HepG2 (cell line): Measurements from ENCODE around the gene TPR. TPM values are rescaled to one million over a fixed set of nuclear protein-coding genes. Genes with fewer than 3 reads are reported as not detected.
A peak's percentile ranks its signal among the peaks of the same experiment; 100 is the strongest.

Experiments used
- BCL3 ChIP-seq: sonication (generic); formaldehyde crosslinking; IDR thresholded peaks from 2 replicates; pipeline ENCODE4 v1.5.1; 2020; ENCODE audit warnings: mild to moderate bottlenecking, missing genetic modification reagents, moderate library complexity
- CBX2 ChIP-seq, 2 experiments: fragments of 200-600 bp in 1 of 2; sonication (generic); formaldehyde crosslinking in 1 of 2; IDR thresholded peaks; 2 replicates each; pipeline versions ENCODE4 v1.7.0 to v1.8.1; 2018 to 2022; ENCODE audit warnings: low read depth in 2 of 2, low read length in 1 of 2, mild to moderate bottlenecking in 1 of 2, missing genetic modification reagents in 1 of 2
- GTF3A ChIP-seq: sonication (generic); formaldehyde crosslinking; conservative IDR thresholded peaks from 2 replicates; pipeline ENCODE4 v1.4.0; 2020; ENCODE audit warnings: mild to moderate bottlenecking, missing genetic modification reagents
- NFAT5 ChIP-seq: sonication (generic); formaldehyde crosslinking; IDR thresholded peaks from 2 replicates; pipeline ENCODE4 v1.4.0; 2020; ENCODE audit warnings: missing genetic modification reagents
- PCBP1 ChIP-seq: fragments of 200-400 bp; formaldehyde crosslinking; IDR thresholded peaks from 2 replicates; pipeline ENCODE4 v1.6.1; 2017; ENCODE audit warnings: mild to moderate bottlenecking, low read depth, low read length, borderline replicate concordance
- PHF21A ChIP-seq: sonication (generic); formaldehyde crosslinking; IDR thresholded peaks from 2 replicates; pipeline ENCODE4 v1.5.0; 2020; ENCODE audit warnings: mild to moderate bottlenecking, missing genetic modification reagents
- RERE ChIP-seq: IDR thresholded peaks from 2 replicates; pipeline ENCODE4 v1.6.1; 2016; ENCODE audit warnings: low read depth, missing genetic modification reagents, missing compliant biosample characterization
- TFDP1 ChIP-seq: IDR thresholded peaks from 2 replicates; pipeline ENCODE4 v1.6.1; 2016; ENCODE audit warnings: missing compliant biosample characterization, missing genetic modification reagents, borderline replicate concordance
- ZBTB34 ChIP-seq: sonication (generic); formaldehyde crosslinking; IDR thresholded peaks from 2 replicates; pipeline ENCODE4 v1.8.0; 2022; ENCODE audit warnings: mild to moderate bottlenecking, missing genetic modification reagents
- ZFYVE20 ChIP-seq: sonication (generic); formaldehyde crosslinking; IDR thresholded peaks from 2 replicates; pipeline ENCODE4 v1.8.0; 2023; ENCODE audit warnings: low read depth, mild to moderate bottlenecking, moderate library complexity, missing genetic modification reagents, borderline replicate concordance
- ZNF605 ChIP-seq: sonication (generic); formaldehyde crosslinking; IDR thresholded peaks from 2 replicates; pipeline ENCODE4 v1.8.0; 2022; ENCODE audit warnings: mild to moderate bottlenecking, missing genetic modification reagents
- ZNF749 ChIP-seq: sonication (generic); formaldehyde crosslinking; IDR thresholded peaks from 2 replicates; pipeline ENCODE4 v1.8.0; 2022; ENCODE audit warnings: mild to moderate bottlenecking, missing genetic modification reagents, moderate library complexity, borderline replicate concordance
- polyA plus RNA-seq, 8 experiments: library from polyadenylated mRNA; depleted of rRNA in 3 of 8; stranded (reverse) in 7 of 8; unstranded in 1 of 8; fragments of >200 nt; fragmentation: Illumina TruSeq in 4 of 8; extraction: Trizol in 4 of 8; gene quantifications; 2 replicates each; pipeline versions ENCODE4 v1.2.1 to v1.2.3, GENCODE V29; 2011 to 2016; ENCODE audit warnings: low read depth in 4 of 8, missing spikeins in 1 of 8, mixed read lengths in 1 of 8; ENCODE audit not compliant: insufficient read depth in 1 of 8
- total RNA-seq, 5 experiments: library from RNA; depleted of rRNA; stranded (reverse); fragments of >200 nt; fragmentation: Illumina TruSeq; extraction: Trizol; gene quantifications; 2 replicates each; pipeline ENCODE4 v1.2.3, GENCODE V29; 2016; ENCODE audit warnings: low read depth in 1 of 5

Gene TPR
- total and polyA plus RNA-seq, 2 of the 13 experiments (the other 11 are each of a cell fraction or from before 2014, with no cell fraction given) = 78.9 to 81.7 TPM

GRCh38 chr1:186375152-186375928 is at the start of gene TPR, which contains the start of gene ODR4 (continued):
- TF ChIP-seq RERE (CRISPR knock-in tag) (no peak), ZFYVE20 (no peak), NFAT5 (CRISPR knock-in tag) (no peak), ZNF749 (CRISPR knock-in tag) (no peak), BCL3 (CRISPR knock-in tag) (no peak), PCBP1 (0 out of 2 replicates have a peak, but pooled peaks have one; percentile 79), TFDP1 (CRISPR knock-in tag) (peak; percentile 45; the same call in 1 of the 2 replicates), ZNF605 (CRISPR knock-in tag) (peak; percentile 87), PHF21A (CRISPR knock-in tag) (peak; percentile 86), GTF3A (no peak), CBX2 (IDR thresholded peaks at IDR 0.05; ENCODE audit: low read depth, low read length) (no peak), CBX2 (CRISPR knock-in tag; IDR thresholded peaks at IDR 0.05; ENCODE audit: low read depth) (no peak), ZBTB34 (CRISPR knock-in tag) (no peak)
